ENCODE measurements around the gene GPC3.
"Not testable (repeated sequence)": the region's sequence is repeated elsewhere in the genome, so short reads cannot be mapped to it uniquely, and the experiment has no call there.

DNA sequence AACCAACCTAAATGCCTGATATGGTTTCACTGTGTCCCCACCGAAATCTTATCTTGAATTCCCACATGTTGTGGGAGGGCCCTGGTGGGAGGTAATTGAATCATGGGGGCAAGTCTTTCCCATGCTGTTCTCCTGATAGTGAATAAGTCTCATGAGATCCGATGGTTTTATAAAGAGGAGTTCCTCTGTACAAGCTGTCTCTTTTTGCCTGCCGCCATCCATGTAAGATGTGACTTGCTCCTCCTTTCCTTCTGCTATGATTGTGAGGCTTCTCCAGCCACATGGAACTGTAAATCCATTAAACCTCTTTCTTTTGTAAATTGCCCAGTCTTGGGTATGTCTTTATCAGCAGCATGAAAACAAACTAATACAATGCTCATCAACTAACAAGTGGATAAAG, 265.1 kb downstream of the GPC3 start:
- TF ChIP-seq, protein P1, sequence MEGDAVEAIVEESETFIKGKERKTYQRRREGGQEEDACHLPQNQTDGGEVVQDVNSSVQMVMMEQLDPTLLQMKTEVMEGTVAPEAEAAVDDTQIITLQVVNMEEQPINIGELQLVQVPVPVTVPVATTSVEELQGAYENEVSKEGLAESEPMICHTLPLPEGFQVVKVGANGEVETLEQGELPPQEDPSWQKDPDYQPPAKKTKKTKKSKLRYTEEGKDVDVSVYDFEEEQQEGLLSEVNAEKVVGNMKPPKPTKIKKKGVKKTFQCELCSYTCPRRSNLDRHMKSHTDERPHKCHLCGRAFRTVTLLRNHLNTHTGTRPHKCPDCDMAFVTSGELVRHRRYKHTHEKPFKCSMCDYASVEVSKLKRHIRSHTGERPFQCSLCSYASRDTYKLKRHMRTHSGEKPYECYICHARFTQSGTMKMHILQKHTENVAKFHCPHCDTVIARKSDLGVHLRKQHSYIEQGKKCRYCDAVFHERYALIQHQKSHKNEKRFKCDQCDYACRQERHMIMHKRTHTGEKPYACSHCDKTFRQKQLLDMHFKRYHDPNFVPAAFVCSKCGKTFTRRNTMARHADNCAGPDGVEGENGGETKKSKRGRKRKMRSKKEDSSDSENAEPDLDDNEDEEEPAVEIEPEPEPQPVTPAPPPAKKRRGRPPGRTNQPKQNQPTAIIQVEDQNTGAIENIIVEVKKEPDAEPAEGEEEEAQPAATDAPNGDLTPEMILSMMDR (conservative IDR thresholded peaks at IDR 0.05; ENCODE audit: low read depth, low read length) = not testable (repeated sequence)
- TF ChIP-seq MAZ (IDR thresholded peaks at IDR 0.05; ENCODE audit: borderline replicate concordance, low read depth, low read length); POLR2A (IDR thresholded peaks at IDR 0.05; ENCODE audit: low read depth, low read length); MAFK (IDR thresholded peaks at IDR 0.05; ENCODE audit: low read depth, low read length); CHD1 (IDR thresholded peaks at IDR 0.05; ENCODE audit: low read depth, low read length): not testable (repeated sequence)

Data from IMR-90 (cell line).